RKO (cell line): ENCODE data around the gene GJA5.
"Not testable (repeated sequence)": the region's sequence is repeated elsewhere in the genome, so short reads cannot be mapped to it uniquely, and the experiment has no call there.

Experiments
- DNase-seq: peaks from one replicate; pipeline ENCODE4 v3.0.0-alpha.2; 2016; ENCODE audit warnings: low spot score

Gene GJA5

GRCh38 chr1:147762233-147763024 lies 2.0 kb upstream of the GJA5 start:
- no peak for DNase-seq

- no peak for DNase-seq
These were observed 1.9 kb downstream of the GJA5 start for GRCh38 chr1:147758379-147759100.

- no peak for DNase-seq
These were observed 3.1 kb downstream of the GJA5 start for GRCh38 chr1:147757015-147757990.

GRCh38 chr1:147756341-147756740 lies 4.1 kb downstream of the GJA5 start:
- no peak for DNase-seq

GRCh38 chr1:147754661-147755060 lies 5.7 kb downstream of the GJA5 start:
- no peak for DNase-seq

- no peak for DNase-seq
These were observed 7.3 kb downstream of the GJA5 start for GRCh38 chr1:147753081-147753480.

GRCh38 chr1:147752511-147752910 lies 7.9 kb downstream of the GJA5 start:
- DNase-seq: no peak

- DNase-seq: no peak
These were observed 9.1 kb downstream of the GJA5 start for GRCh38 chr1:147751346-147751745.

- no peak for DNase-seq
These were observed 9.7 kb downstream of the GJA5 start for GRCh38 chr1:147750618-147751217.

- DNase-seq: no peak
These were observed 10.6 kb downstream of the GJA5 start for GRCh38 chr1:147749792-147750191.

GRCh38 chr1:147748676-147749350 lies 11.6 kb downstream of the GJA5 start:
- no peak for DNase-seq

GRCh38 chr1:147747966-147748365 lies 12.4 kb downstream of the GJA5 start:
- no peak for DNase-seq

GRCh38 chr1:147745271-147745670 lies 15.1 kb downstream of the GJA5 start:
- no peak for DNase-seq

GRCh38 chr1:147741065-147741464 lies 19.3 kb downstream of the GJA5 start:
- no peak for DNase-seq

GRCh38 chr1:147740391-147740790 lies 20.0 kb downstream of the GJA5 start:
- DNase-seq: no peak

- DNase-seq: no peak
These were observed 21.5 kb downstream of the GJA5 start for GRCh38 chr1:147738739-147739476.

- DNase-seq: no peak
These were observed 22.3 kb downstream of the GJA5 start for GRCh38 chr1:147738129-147738528.

- DNase-seq: no peak
These were observed 23.5 kb downstream of the GJA5 start for GRCh38 chr1:147736883-147737282.

GRCh38 chr1:147735423-147735822 lies 25.0 kb downstream of the GJA5 start:
- no peak for DNase-seq

GRCh38 chr1:147734291-147734841 lies 26.0 kb downstream of the GJA5 start:
- not testable (repeated sequence) for DNase-seq
